Skin of body (tissue), 2 donors: ENCODE results near the gene MROH2A. TPM values are rescaled to one million over a fixed set of nuclear protein-coding genes. Genes with fewer than 3 reads are reported as not detected.

Experiments used
- DNase-seq: peaks from one replicate; lab custom pipeline; 2025; lab: John Stamatoyannopoulos, UW
- total RNA-seq: library from RNA; depleted of rRNA; stranded (reverse); fragments of >200 nt; gene quantifications from one replicate; pipeline ENCODE4 v1.2.3, GENCODE V29; 2014

MROH2A gene
- total RNA-seq, 1 donor from 2014 or later: 0.49 TPM

GRCh38 chr2:233761040-233761769, 16.9 kb upstream of the MROH2A start:
- no peak for DNase-seq

- DNase-seq: no peak
Observed at GRCh38 chr2:233764264-233764663, 13.9 kb upstream of the MROH2A start.

- no peak for DNase-seq
Observed at GRCh38 chr2:233764761-233765160, 13.4 kb upstream of the MROH2A start.

GRCh38 chr2:233766416-233766815, 11.7 kb upstream of the MROH2A start:
- DNase-seq: no peak

- no peak for DNase-seq
Observed at GRCh38 chr2:233768076-233768475, 10.1 kb upstream of the MROH2A start.

GRCh38 chr2:233769260-233769659, 8.9 kb upstream of the MROH2A start:
- DNase-seq: no peak

- no peak for DNase-seq
Observed at GRCh38 chr2:233772153-233772552, 6.0 kb upstream of the MROH2A start.

- no peak for DNase-seq
Observed at GRCh38 chr2:233772583-233772982, 5.5 kb upstream of the MROH2A start.

GRCh38 chr2:233773854-233774253, 4.3 kb upstream of the MROH2A start:
- DNase-seq: no peak

- no peak for DNase-seq
Observed at GRCh38 chr2:233775414-233775813, 2.7 kb upstream of the MROH2A start.

GRCh38 chr2:233779722-233780121, 1.6 kb downstream of the MROH2A start:
- DNase-seq: no peak

- no peak for DNase-seq
Observed at GRCh38 chr2:233780771-233781170, 2.6 kb downstream of the MROH2A start.

- no peak for DNase-seq
Observed at GRCh38 chr2:233789554-233789953, 11.4 kb downstream of the MROH2A start.

GRCh38 chr2:233791151-233791882, 13.2 kb downstream of the MROH2A start:
- DNase-seq: no peak

GRCh38 chr2:233791883-233792329, 13.8 kb downstream of the MROH2A start:
- DNase-seq: no peak

- DNase-seq: no peak
Observed at GRCh38 chr2:233792720-233793119, 14.6 kb downstream of the MROH2A start.

GRCh38 chr2:233793465-233794127, 15.5 kb downstream of the MROH2A start:
- no peak for DNase-seq

GRCh38 chr2:233794128-233794658, 16.1 kb downstream of the MROH2A start:
- DNase-seq: no peak

GRCh38 chr2:233795735-233796171, 17.6 kb downstream of the MROH2A start:
- no peak for DNase-seq

GRCh38 chr2:233796254-233796653, 18.1 kb downstream of the MROH2A start:
- DNase-seq: no peak

GRCh38 chr2:233798335-233799086, 20.4 kb downstream of the MROH2A start:
- DNase-seq: no peak
